Non-pigmented ciliary epithelial cell (primary cell): ENCODE measurements around the gene LYRM2.

Experiments used
- DNase-seq: peaks from one replicate; pipeline ENCODE4 v3.0.0-alpha.2; 2010; ENCODE audit warnings: low read depth

LYRM2 gene

GRCh38 chr6:89596056-89596455 lies 42.5 kb downstream of the LYRM2 start:
- no peak for DNase-seq

DNA sequence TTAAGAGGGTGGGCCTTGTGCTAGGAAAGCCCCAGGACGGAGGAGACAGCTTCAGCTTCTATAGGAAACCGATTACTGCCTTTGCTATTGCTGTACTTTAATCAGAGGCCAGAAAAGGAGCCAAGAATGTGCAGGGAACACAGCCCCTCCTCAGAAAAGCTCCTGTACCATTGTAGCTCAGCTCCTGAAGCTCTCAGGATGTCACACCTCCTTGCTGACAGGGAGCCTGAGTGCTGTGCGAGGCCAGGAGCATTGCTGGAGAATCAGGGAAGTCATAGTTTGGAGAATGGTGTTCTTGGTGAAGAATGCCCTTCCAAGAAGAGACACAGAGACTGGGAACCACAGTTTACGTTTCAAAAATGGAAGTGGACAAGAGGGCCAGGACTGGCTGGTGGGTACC lies 46.8 kb downstream of the LYRM2 start:
- DNase-seq = no peak

DNA sequence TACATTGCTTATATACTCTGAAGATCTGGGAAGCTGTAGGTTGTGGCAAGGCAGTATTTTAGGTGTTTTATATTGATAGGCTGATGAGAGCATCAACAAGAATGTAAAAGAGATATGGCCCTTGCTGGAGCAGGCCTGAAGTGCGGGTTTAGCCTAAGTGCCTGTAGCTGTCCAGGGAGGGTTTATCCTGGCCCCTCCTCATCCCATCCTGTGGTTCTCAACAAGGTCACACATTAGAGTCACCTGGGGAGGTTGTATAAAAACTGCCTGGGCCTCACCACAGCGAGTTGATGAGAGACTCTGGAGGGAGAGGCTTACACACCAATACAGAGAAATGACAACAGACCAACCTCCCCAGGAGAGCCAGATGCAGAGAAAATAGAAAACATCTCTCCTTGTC lies 48.4 kb downstream of the LYRM2 start:
- no peak for DNase-seq

DNA sequence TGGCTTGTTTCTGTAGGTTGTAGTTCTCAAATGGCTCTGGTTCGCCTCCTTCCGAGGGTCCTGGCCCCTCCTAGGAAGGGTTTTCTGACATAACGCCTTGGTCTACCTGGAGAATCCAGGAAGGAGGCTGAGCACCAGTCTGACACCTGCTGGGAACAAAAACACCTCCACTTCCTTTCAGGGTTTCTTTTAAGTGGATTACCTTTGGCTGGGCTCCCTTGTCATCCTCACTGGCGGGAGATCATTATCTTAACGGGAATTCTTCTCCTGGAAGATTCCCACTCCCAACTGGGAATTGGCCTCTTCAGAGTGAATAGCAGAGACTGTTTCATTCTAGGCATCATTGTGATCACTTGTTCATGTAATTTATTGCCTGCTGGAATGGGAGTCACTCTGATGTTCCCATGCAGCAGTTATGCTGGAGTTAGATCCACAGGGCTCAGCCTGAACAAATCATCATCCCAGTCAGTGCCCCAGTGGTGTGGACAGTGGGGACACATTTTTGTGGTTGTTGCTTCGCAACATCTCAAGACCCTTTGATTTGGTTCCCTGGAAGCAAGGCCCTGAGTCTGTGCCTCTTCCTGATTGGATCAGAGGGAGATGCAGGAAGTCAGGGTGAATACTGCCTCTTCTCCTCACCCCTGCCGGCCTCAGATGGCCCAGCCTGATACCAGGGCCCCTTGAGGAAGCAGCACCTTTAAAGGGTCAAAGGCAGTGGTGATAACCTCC lies 49.1 kb downstream of the LYRM2 start:
- DNase-seq = no peak

DNA sequence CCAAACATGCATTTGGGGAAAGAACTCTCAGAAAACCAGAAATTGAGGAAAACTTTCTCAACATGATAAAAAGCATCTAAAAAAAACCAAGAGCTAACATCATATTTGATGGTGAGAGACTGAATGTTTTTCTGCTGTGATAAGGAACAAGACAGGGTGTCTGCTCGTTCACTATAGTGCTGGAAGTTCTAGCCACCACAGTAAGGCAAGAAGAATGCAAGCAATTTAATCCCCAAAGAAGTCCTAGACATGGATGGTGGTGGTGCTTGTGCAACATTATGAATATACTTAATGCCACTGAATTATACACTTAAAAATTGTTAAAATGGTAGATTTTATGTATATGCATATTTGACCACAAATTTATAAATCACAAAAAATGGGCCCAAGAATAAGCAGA lies 53.4 kb downstream of the LYRM2 start:
- DNase-seq = no peak

DNA sequence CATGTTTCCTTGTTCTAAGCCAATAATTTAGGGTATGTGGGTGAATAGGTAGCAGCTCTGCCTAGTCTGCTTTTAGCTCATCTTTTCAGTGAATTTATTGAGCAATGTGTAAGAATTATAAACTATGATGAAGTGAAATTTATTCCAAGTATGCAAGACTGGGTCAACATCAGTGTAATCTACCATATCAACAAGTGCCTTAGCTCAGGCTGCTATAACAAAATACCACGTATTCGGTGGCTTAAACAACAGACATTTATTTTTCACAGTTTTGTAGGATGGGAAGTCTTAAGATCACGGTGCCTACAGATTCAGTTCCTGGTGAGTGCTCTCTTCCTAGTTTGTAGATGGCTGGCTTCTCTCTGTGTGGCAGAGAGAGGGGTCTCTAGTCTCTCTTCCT lies 54.0 kb downstream of the LYRM2 start:
- DNase-seq = no peak

- no peak for DNase-seq
Observed at GRCh38 chr6:89583559-89583958, 55.0 kb downstream of the LYRM2 start.

DNA sequence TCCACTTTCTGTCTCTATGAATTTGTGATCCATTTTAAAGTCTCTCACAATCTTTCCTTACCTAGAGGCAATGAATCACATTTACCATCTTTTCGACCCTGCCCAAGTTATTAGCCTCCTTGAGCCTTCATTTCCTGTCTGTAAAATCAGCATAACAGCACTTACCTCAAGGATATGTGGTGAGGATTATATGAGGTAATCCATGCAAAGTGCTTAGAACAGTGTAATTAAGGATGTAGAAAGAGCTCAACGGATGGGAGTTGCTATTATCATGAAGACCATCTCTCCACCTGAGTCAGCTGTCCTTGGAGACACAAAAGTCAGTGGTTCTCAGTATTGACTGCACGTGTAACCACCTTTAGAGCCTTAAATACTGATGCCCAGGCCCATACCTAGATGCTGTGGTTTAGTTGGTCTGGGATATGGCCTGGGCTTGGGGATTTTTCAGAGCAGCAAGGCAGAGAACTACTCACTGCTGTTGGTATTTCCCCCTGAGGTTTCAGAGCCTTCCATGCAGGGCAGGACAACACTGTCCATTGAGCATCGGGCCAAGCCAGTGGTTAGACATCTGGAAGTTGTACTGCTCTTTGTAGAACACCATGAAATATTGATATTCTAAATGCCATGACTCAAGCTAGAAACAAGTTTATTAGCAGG lies 55.8 kb downstream of the LYRM2 start:
- DNase-seq = no peak

- no peak for DNase-seq
Observed at GRCh38 chr6:89581689-89582088, 56.9 kb downstream of the LYRM2 start.

DNA sequence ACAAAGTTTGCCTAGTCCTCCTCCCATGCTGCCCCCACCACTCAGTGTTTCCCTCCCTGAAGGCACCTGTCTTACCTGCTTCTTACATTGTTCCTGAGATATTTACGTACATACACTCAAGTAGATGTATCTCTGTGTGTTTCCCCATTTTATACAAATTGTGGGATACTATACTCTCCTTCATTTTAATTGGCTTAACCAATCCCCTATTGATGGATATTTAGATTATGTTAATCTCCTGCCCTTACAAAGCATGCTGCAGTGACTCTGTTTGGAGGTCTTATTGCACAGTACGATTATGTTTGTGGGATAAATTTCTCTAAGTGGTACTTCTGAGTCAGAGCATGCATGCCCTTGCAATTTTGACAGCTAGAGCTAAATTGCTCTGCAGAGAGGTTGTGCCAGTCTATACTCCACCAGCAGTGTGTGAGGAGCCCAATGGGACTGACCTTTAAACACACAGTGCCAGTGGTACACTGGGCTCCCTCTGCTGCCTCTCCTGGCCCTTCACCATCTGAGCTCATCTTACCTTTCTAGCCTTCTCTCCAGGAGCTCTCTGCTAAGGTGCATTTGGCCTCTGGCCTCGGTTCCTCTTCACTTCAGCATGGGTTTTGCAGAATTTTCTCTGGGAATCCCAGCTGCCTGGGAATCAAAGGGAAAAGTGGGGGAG lies 57.4 kb downstream of the LYRM2 start:
- no peak for DNase-seq

GRCh38 chr6:89575562-89575960 lies 63.0 kb downstream of the LYRM2 start:
- no peak for DNase-seq

DNA sequence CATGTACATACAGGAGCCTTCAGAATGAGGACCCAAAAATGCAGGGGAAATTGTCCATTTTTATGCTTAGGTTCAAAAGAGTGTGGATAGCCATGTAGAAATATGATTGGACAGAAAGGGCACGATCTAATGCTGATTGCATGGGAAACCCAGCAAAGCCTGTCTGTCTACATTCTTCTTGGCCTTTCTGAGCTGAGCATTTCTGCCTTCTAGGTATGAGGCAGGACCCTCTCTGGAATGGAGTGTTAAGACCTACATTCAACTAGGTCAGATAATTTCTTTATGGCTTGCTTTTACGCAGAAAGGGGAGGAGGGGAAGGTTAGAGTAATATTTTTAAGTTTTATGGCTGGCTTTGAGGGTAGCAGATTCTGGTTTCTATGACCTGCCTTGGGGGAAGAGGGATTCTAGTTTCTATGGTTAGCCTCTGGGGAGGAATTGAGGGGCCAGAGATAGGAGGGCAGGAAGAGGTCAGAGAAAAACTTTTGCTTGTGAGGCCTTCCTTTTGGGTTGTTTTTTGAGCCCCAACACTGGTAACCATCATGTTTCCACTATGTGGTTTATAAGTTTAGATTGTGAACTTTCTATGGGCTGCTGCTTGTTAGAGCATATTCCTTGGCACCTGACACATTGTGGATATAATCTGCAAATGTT lies 63.5 kb downstream of the LYRM2 start:
- no peak for DNase-seq

- DNase-seq = no peak
Observed at GRCh38 chr6:89567630-89568390, 70.7 kb downstream of the LYRM2 start.

DNA sequence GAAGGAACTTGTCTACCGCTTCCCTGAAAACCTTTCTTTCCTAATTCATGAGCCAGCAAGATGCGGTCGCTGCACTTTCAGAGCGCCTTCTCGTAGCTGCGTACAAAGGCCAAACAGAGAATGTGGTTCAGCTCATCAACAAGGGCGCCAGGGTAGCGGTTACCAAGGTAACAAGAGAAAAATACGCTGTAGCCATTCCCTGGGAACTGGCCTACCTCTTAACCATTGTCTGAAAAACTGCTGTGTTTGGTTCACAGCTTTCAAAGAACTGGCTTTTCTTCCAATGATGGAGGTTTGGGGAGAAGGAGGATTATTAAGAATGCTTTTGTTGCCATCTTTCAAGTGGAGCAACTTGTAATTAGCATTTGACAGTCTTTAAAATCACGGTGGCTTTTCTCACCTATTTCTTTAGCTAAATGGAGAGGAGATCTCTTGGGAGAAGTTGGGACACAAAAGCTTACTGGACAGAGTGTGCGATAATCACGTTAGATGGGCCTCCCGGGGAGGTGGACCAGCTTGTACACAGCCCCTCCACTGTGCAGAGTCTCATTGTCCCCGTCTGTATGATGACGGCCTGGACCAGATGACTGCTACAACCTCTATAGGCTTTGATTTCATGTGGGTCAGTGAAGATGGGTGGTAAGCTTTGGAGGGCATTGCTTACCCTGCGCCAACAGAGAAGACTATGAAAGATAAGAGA lies 71.5 kb downstream of the LYRM2 start:
- DNase-seq = no peak

GRCh38 chr6:89566008-89566800 lies 72.3 kb downstream of the LYRM2 start:
- DNase-seq = no peak

- no peak for DNase-seq
Observed at GRCh38 chr6:89564752-89565427, 73.7 kb downstream of the LYRM2 start.

DNA sequence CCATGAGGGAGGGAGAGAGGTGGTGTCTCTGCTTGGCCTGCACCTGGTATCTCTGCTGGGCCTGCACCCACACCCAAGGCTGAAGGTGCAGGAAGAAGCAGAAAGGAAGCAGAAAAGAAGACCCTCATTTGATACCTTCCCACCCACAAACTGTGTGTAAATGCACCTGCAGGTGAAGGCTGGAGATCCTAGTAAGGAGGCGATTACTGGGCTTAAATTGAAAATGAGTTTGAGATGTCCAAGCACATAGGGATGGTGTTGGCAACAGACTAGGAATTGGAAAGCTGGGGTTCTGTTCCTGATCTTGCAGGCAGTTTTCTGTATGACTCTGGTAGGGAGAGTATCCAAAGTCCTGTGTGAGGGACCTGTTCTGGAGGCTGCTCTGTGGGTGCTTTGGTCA lies 74.7 kb downstream of the LYRM2 start:
- DNase-seq = no peak

DNA sequence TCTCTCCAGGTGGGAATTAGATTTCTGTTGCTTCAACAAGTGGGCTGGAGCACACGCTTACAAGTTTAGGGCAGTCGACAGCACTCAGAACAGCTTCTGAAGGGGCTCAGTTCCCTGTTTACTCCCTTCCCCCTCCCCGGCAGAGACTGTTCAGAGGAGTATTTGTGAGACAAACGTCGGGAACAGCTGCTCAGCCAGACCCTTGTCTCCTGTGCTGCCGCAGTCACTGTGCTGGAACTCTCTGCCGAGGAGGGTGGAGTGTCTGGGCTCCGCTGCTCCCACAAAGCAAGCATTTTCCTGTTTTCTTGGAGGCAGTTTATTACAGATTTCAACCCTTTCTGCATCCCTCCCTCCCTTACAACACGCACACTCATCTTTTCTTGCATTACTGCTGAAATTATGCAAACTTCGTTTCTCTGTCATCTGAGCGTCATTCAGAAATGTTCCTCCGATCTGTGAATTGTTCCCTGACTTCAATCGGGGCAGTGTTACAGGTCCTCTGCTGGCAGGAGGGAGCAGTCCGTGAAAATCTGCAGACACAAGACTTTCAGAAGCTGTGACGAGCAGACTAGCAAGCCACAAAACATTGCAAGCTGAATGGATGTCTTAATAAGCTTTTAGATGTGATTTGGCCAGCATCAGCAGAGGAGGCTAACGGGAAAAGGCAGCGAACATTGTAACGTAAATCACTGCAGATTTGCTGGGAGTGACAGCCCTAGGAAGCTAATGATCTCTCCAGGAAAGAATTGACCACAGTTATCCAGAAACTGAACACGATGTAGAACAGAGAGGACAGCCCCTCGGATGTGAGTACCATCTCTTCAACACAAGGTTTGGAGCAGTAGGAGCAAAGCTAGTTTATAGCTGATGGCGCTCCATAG lies 76.2 kb downstream of the LYRM2 start:
- no peak for DNase-seq

DNA sequence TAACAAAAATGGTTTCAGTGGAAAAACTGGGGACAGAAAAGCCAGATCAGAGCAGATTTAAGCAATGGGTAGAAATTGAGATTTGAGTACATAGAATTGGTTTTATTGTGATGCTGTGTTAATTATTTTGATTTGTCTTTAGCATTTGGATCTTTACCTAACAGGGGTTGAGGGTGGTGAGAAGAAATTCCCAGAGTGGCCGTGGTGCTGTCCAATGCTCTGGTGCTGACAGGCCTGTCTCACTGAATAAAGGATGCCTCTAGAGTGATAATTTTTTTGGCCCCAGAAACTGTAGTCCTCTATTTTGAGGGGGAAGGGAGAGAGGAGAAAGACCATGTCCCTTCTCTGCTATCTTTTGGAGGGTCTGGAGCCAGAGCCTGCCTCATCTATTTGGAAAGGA lies 79.1 kb downstream of the LYRM2 start:
- DNase-seq = no peak
